ENCODE results near the gene SLC1A1.

DNA sequence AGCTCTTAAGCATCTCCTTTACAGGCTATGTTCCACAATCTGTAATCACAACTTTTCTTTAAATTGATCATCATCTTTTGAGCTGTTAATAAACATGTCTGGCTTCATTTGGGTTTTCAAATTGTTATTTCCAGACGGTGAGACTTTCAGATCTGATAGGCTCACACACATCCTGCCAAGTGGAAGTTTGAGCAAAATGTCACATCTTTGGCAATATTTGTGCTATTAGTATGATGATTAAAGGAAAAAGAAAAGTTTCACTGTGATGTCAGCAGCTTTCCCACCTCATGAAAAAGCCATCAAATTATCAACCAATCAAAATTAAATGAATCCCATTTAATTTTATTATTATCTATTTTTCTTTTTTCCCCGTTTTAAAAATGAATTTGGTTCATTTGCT lies 29.8 kb downstream of the SLC1A1 start:
- TF ChIP-seq, protein P1, sequence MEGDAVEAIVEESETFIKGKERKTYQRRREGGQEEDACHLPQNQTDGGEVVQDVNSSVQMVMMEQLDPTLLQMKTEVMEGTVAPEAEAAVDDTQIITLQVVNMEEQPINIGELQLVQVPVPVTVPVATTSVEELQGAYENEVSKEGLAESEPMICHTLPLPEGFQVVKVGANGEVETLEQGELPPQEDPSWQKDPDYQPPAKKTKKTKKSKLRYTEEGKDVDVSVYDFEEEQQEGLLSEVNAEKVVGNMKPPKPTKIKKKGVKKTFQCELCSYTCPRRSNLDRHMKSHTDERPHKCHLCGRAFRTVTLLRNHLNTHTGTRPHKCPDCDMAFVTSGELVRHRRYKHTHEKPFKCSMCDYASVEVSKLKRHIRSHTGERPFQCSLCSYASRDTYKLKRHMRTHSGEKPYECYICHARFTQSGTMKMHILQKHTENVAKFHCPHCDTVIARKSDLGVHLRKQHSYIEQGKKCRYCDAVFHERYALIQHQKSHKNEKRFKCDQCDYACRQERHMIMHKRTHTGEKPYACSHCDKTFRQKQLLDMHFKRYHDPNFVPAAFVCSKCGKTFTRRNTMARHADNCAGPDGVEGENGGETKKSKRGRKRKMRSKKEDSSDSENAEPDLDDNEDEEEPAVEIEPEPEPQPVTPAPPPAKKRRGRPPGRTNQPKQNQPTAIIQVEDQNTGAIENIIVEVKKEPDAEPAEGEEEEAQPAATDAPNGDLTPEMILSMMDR (conservative IDR thresholded peaks at IDR 0.05): no peak
- no peak for TF ChIP-seq ZFX (IDR thresholded peaks at IDR 0.05)
